Chondrocyte (in vitro differentiated cells): Measurements from ENCODE around the gene PIK3CD. TPM values are rescaled to one million over a fixed set of nuclear protein-coding genes. Genes with fewer than 3 reads are reported as not detected.

Experiments
- DNase-seq: peaks from one replicate; pipeline ENCODE4 v3.0.0; 2021; ENCODE audit warnings: mixed read lengths, low spot score
- H3K27ac Mint-ChIP-seq: one replicate; pipeline ENCODE4 v1.8.0; 2021; ENCODE audit warnings: mild to moderate bottlenecking, moderate library complexity, mixed read lengths; ENCODE audit not compliant: unreplicated experiment
- H3K27me3 Mint-ChIP-seq: 2 replicates; pipeline ENCODE4 v1.8.0; 2021; ENCODE audit warnings: low read depth, mixed read lengths
- H3K36me3 Mint-ChIP-seq: 2 replicates; pipeline ENCODE4 v1.8.0; 2021; ENCODE audit warnings: low read depth, mixed read lengths
- H3K4me1 Mint-ChIP-seq: 2 replicates; pipeline ENCODE4 v1.8.0; 2021; ENCODE audit warnings: low read depth, mild to moderate bottlenecking, mixed read lengths
- H3K4me3 Mint-ChIP-seq: one replicate; pipeline ENCODE4 v1.8.0; 2021; ENCODE audit warnings: mild to moderate bottlenecking, moderate library complexity, mixed read lengths; ENCODE audit not compliant: unreplicated experiment
- H3K9me3 Mint-ChIP-seq: 2 replicates; pipeline ENCODE4 v1.8.0; 2021; ENCODE audit warnings: low read depth, mixed read lengths
- total RNA-seq: library from RNA; stranded (reverse); gene quantifications from 3 replicates; pipeline ENCODE4 v1.2.1, GENCODE V29; 2021
- TF ChIP-seq, protein P1 (sequence below): fragments of 200-600 bp; sonication (generic); IDR thresholded peaks from 2 replicates; pipeline ENCODE4 v1.5.0; 2021; ENCODE audit warnings: antibody characterized with exemption, mild to moderate bottlenecking, moderate library complexity

PIK3CD gene
- total RNA-seq, 1 donor from 2014 or later: 4.3 TPM

DNA sequence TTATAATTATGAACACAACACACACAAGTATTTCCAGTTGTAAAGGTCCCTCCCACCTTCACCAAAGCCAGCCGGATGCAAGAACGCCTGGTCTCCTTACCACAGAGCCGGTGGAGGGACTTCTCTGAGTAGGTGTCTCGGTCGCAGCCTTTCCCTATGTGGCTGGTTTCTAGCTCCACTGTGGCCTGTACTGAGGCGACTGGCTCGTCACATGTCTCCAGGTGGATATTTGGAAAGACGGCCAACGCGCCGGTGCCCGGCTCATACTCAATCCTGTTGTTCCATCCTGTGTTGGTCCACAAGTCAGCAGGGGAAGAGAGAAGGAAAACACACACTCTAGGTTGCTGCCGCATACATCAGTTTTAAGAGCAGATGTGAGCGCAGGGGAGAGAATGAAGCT is 97.8 kb downstream of the PIK3CD start:
- H3K4me1 Mint-ChIP-seq: peaks cover 6% of the 10 kb centered on the region
- no peak overlapping the region for H3K4me3 Mint-ChIP-seq
- no peak overlapping the region for H3K27ac Mint-ChIP-seq
- peaks cover 14% of the 10 kb centered on the region for H3K36me3 Mint-ChIP-seq
- no peaks in the 10 kb centered on the region for H3K9me3 Mint-ChIP-seq
- no peak for DNase-seq
- no peaks in the 10 kb centered on the region for H3K27me3 Mint-ChIP-seq
- TF ChIP-seq, protein P1, sequence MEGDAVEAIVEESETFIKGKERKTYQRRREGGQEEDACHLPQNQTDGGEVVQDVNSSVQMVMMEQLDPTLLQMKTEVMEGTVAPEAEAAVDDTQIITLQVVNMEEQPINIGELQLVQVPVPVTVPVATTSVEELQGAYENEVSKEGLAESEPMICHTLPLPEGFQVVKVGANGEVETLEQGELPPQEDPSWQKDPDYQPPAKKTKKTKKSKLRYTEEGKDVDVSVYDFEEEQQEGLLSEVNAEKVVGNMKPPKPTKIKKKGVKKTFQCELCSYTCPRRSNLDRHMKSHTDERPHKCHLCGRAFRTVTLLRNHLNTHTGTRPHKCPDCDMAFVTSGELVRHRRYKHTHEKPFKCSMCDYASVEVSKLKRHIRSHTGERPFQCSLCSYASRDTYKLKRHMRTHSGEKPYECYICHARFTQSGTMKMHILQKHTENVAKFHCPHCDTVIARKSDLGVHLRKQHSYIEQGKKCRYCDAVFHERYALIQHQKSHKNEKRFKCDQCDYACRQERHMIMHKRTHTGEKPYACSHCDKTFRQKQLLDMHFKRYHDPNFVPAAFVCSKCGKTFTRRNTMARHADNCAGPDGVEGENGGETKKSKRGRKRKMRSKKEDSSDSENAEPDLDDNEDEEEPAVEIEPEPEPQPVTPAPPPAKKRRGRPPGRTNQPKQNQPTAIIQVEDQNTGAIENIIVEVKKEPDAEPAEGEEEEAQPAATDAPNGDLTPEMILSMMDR: no peak

DNA sequence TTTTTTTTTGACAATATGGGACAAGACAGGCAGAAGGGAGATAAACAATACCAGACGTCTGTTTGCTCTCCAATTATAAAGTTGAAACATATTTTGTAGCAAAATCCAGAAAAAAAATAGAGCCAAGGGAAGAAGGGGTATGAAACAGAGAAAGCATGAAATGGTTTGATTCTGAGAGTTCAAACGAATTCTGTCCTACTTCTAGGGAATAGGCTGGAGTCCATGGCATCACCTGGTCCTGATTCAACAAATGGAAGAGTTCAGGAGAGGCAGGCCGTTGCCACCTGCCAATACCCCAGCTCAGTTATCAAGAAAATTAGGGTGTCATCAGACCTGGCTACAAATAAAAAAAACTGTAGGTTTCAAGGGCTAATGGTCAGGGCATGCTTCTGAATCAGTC is 100.4 kb downstream of the PIK3CD start:
- Mint-ChIP-seq H3K9me3 (no peaks in the 10 kb centered on the region), H3K4me3 (no peak overlapping the region), H3K4me1 (peaks cover 21% of the 10 kb centered on the region), H3K27ac (no peak overlapping the region), H3K36me3 (peaks cover 14% of the 10 kb centered on the region), H3K27me3 (no peaks in the 10 kb centered on the region)
- DNase-seq: no peak
- TF ChIP-seq, protein P1: no peak

DNA sequence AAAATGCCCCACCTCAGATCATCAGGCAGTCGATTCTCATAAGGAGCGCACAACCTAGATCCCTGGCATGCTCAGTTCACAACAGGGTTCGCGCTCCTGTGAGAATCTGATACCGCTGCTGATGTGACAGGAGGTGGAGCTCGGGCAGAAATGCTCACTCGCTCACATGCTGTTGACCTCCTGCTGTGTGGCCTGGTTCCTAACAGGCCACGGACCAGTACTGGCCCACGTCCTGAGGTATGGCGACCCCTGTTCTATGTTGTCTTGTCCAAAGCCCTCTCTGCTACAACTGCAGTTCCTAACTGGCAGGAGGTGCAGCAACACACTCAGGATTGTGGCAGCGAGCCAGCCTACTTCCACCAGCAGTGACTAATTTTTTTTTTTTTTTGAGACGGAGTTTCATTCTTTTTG is 101.6 kb downstream of the PIK3CD start:
- TF ChIP-seq, protein P1: no peak
- Mint-ChIP-seq H3K4me1 (peaks cover 21% of the 10 kb centered on the region), H3K27me3 (no peaks in the 10 kb centered on the region), H3K9me3 (no peaks in the 10 kb centered on the region), H3K36me3 (peaks cover 12% of the 10 kb centered on the region), H3K4me3 (no peak overlapping the region), H3K27ac (peak overlapping the region; percentile 77)
- no peak for DNase-seq

DNA sequence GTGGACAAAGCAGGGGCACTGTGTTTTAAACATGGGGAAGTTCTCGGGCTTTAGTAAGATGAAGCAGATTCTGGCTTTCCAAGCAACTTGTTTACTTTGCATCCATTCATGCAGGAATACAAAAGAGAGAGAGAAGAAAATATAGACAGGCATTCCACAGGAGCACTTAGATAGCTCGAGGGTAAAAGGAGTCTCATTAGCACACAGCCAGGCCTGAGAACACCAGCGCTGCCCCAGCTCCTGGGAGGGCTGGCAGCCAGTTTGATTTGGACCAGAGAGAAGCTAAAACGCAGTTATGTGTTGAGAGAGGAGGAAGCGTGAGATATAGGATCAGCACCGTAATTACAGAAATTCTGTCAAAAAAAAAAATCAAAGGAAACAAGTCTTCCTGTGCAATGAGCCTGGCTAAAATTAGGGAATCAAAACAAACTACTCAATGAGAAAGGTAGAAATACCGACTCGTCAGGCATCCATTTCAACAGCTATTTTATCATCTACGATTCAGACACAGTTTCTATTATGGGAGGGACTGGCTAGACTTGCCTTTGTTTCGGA is 104.0 kb downstream of the PIK3CD start:
- TF ChIP-seq, protein P1: no peak

DNA sequence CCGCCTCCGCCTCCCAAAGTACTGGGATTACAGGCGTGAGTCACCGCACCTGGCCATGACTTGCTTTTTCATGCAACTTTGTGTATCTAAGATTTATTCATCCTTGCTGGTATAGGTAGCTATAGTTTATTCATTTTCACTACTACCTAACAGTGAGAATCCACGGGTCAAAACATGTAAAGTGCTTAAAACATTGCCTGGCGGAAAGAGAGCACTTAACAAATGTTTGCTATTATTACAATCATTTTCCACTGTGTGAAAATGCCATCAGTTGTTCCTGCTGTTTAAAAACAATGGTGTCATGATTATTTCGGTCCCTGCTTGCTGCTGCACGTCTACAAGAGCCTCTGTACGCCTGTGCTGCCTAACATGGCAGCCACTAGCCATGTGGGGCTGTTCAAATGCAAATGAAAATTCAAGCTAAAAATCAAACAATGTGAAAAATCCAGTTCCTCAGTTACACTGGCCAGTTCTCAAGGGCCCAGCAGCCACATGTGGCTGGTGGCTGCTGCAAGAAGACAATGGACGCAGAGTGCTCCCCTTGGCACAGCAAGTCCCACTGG is 107.1 kb downstream of the PIK3CD start:
- Mint-ChIP-seq H3K27ac (no peak overlapping the region), H3K4me1 (peaks cover 16% of the 10 kb centered on the region), H3K4me3 (no peak overlapping the region), H3K27me3 (no peaks in the 10 kb centered on the region), H3K9me3 (no peaks in the 10 kb centered on the region), H3K36me3 (peaks cover 1% of the 10 kb centered on the region)
- TF ChIP-seq, protein P1: no peak
- no peak for DNase-seq

More for the DNA sequence above, 104.0 kb downstream of the PIK3CD start:
- Mint-ChIP-seq H3K27me3 (no peaks in the 10 kb centered on the region), H3K27ac (peak overlapping the region; percentile 3), H3K4me3 (no peak overlapping the region), H3K4me1 (peaks cover 21% of the 10 kb centered on the region), H3K36me3 (peaks cover 10% of the 10 kb centered on the region), H3K9me3 (no peaks in the 10 kb centered on the region)
- DNase-seq: no peak
